Fibroblast of gingiva (primary cell): Measurements from ENCODE around the gene CDK5R2.
A peak's percentile ranks its signal among the peaks of the same experiment; 100 is the strongest.

Experiments used
- DNase-seq: peaks from one replicate; pipeline ENCODE4 v3.0.0-alpha.2; 2011; ENCODE audit warnings: low read depth

Gene CDK5R2

DNA sequence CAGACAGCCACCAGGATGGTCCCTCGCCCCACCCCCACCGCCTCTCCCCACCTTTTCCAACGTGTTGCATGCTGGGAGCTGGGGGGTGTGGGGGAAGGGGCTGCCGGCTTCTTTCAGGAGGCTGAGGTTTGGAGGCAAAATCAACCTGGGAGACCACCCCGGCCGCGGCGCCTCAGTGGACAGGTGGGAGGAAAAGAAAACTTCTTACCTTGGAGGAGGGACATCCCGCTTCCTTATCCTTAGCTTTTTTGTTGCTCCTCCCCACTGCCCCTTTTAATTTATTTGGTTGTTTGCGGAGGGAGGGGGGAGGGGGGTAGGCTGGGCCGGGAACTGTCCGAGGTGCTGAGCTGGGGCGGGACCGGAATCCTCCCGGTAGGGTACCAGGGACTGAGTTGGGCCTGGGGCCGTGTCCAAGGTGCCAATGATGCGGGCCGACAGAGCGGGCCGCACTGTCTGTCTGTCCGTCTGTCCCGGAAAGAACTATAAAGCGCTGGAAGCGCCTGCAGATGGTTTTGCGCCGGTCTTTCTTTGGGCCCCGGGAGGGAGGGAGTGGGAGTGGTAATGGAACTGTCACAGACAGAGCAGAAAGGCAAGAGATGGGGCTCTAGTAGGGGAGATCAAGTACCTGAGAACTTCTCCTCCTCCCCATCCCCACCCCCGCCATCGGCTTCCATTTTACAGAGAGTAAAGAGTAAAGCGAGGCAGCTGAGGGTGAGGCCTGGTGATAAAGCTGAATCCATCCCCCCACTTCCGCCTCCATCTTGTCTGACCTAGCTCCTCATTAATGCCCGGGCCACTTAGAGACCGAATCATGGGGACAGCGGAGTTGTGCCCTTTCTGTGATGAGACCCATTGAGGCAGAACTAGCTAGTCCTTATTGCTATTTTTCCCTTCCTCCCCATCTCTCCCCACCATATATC lies 2.4 kb downstream of the CDK5R2 start:
- no peak for DNase-seq

DNA sequence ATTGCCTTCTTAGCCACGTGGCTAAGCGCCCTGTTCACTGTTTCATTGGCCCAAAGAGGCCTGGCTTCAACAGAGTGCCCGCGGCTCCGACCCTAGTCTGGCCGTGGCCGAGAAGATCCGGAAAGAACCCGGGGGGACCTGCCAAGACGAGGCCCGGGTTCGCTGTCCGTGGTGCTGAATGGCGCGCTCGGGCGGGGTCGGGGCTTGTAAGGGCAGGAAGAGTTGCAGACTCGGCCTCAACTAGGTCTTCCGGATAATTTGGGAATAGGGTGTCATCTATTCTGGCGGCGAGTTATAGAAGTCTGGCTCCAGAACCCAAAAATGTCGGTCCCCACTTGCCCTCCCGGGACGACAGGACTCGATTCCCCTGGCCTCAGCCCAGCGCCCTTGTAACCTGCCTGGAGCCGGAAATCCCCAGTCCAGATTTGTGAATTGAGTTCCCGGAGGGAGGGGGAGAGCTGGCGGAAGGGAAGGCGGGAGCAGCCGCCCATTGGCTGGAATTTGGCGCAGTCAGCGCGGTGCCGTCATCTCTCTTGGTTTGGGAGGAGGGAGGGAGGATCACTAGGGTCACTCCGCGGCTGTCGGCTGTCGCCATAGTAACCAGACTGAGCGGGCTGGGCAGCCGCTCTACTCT lies 3.5 kb downstream of the CDK5R2 start:
- DNase-seq, result peak; percentile 14

DNA sequence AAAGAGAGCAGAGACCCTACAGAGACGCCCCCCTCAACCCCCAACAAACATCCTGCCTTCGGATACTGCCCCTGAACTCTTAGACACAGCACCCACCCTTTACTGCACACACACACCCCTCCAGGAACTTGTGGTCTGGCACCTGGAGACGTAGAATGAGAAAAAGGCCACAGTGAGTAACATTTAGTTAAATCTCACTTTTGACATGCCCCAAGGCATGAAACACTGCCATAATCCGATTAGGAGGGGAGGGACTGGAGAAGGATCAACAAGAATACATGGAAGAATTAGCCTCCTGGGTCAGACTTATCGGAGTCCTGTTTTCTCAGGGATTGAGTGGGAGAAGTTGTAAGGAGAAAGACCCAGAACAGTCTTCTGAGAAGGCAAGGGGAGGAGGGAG lies 4.1 kb downstream of the CDK5R2 start:
- DNase-seq, result no peak

DNA sequence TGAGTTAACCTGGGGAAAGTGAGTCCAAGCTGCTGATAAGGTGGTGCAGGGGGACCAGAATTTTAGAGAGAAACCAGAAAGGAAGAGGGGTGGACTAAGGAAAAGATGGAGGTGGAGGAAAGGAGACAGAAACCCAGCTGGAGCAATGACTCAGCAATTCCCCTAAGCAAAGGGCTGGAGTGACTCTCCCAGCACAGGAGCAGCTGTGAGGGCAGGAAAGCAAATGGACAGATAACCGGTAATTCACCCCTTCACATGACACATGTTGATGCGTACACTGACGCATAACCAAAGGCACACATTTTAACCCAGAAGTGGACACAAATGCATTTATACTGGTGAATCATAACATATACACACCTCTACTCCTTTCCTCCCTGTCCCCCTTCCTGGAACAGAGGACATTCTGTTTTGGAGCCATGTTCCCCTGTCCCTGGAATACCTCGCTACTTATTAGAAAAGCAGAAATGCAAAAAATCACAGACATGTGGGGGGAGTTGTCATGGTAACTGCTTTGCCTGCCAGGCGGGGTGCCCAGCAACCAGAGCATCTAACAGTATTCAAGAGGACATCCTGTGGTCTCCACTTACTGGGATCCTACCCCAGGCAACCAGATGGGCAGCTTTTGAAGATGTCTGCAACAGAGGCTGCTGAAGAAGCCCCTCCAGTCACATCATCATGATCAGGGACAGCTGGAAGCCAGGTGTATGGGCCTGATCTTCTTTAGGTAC lies 4.7 kb downstream of the CDK5R2 start:
- DNase-seq, result no peak

DNA sequence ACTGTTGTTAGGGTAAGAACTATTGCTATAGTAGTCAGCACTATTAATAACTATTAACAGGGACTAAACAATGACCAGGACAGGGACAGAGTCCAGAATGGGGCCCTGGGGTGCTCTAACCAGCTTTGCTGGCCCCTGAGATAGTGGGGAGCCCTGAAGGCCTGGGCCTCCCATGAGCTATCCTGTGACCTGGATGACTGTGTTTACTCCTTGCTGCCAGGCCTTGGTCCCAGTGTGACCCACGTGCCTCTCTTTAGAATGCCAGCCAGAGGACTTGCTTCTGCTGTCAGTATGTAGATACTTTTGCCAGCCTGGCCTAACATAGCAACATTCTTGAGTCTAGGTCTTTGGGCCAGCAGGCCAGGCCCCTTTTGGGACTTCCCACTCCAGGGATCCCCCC lies 11.4 kb downstream of the CDK5R2 start:
- DNase-seq, result no peak

DNA sequence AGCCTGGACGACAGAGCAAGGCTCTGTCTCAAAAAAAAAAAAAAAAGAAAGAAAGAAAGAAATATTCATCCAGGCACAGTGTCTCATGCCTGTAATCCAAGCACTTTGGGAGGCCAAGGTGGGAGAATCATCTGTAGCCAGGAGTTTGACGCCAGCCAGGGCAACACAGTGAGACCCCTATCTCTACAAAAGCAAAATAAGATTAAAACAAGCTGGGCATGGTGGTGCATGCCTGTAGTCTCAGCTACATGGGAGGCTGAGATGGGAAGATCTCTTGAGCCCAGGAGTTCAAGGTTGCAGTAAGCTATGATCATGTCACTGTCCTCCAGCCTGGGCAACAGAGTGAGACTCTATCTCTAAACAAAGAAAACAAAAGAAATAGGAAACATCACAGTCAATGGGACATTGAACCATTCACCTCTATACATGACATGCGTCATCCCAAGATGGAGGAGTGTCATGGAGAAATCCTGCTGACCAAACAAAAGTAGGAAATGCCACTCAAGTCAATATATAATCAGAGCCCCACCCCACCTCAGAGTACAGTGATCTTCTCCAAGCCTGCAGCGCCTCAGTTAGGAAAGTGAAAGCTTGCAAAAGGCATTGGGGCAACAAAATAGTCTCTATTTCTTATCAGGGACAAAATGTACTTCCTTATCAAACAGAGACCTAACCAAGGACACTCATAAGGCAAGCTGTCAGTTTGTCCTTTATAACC lies 15.8 kb downstream of the CDK5R2 start:
- DNase-seq, result no peak

DNA sequence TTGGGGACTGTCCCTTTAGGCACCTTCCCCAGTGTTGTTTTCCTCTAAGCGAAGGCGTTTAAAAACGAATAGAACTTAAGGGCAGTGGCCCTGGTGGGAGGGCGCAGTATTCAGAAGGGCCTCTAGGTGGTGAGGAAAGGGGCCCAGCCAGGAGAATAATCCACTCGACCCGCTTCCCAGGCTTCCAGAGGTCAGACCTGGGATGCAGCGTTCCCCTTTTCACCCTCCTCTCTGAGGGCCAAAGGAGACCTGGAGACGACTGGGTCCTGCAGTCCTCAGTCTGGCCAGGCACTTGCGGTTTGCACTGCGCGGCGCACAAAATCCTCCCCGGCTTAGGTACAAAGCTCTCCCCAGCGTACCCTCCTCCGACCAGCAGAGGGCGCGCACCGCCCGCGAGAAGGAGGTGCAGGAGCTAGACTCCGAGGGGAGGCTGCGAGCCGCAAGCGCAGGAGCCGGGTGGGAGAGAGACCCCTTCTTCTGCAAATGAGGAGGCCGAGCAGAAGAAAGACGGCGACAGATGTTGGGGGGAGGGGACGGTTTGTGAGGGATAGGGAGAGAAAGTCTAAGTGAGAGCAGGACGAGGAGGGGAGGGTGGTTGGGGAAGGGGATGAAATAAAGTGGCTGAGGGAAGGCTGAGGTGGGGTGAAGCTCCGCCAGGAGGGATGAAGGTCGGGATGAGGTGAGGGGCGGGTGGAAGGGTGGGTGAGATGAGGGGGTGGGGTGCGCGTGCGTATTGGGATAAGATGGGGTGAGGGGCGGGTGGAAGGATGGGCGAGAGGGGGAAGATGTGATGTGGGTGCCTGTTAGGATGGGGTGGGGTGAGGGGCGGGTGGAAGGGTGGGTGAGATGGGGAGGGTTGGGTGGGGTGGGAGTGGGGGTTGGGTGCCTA lies 20.6 kb downstream of the CDK5R2 start:
- peak; percentile 49 for DNase-seq

DNA sequence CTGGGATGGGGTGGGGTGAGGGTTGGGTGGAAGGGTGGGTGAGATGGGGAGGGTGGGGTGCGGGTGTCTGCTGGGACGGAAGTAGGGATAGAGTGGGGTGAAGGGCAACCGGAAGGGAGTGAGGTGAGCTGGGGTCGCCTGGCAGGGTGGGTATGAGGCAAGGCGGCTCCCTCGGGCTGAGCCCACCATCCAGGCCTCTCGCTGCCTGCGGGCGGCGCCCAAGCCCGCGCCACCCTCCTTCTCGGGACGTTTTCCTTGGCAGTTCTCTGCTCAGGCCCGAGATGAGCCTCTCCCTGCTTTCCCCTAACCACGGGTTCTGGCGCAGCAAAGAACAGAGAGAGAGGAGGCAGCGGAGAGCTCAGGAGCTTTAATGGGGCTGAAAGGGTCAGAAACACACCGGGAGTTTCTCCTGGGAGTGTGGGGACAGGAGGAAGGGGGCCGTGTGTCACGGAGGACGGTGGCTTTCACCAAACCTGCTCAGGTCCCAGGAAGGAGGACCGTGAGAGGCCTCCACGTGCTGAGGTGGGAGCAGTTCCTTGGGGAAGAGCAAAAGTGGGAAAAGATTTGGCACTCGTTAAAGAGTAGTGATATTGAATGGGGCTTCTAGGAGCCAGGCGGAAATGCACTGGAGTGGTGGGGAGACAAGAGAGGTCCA lies 21.4 kb downstream of the CDK5R2 start:
- no peak for DNase-seq

DNA sequence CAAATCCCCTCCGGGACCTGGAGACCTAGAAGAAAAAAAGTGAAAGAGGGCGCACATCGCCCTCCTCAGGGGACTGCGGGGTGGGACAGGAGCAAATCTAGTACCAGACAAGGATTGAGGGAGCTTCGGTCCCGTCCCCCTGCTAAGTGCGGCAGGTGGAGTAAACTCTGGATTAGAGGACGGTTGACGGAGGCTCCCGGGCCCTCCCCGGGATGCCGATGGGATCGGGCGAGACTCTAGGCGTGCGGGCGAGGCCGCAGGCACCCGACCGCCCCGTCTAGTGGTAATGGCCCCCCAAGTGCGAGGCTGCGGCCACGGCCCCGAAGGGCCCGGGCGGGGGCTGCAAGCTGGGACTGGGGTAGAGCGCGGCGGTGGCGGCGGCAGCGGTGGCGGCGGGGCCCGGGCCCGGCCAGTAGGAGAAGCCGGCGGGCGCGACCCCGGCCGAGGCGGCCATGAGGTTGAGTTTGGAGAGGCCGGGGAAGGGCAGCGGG lies 22.0 kb downstream of the CDK5R2 start:
- no peak for DNase-seq

DNA sequence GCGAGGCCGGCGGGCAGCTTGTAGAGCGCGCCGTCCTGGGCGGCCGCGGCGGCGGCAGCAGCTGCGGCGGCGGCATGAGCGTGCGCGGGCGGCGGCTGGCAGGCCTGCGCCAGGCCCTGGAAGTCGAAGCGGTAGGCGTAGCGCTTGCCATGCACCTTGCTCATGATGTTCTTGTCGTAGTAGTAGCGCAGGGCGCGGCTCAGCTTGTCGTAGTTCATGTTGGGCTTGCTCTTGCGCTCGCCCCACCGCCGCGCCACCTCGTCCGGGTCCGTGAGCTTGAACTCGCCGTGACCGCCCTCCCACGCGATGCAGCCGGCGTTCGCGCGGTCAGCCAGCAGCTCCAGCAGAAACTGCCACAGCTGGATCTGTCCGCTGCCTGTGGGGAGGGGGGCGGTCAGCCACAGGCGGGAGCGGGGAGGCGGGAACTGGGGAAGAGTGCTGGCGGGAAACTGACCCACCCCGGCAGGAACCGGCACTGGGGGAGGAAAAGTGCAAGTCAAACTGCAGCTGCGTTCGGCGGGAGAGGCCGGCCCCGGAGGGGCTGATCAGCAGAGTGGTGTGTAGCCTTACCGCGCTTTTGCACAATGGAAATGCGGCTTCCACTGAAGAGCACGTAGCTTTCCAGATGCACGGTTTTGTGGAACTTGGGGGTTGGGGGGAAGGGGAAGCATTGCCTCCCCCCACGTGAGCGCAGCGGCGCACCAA lies 22.6 kb downstream of the CDK5R2 start:
- DNase-seq, result no peak

DNA sequence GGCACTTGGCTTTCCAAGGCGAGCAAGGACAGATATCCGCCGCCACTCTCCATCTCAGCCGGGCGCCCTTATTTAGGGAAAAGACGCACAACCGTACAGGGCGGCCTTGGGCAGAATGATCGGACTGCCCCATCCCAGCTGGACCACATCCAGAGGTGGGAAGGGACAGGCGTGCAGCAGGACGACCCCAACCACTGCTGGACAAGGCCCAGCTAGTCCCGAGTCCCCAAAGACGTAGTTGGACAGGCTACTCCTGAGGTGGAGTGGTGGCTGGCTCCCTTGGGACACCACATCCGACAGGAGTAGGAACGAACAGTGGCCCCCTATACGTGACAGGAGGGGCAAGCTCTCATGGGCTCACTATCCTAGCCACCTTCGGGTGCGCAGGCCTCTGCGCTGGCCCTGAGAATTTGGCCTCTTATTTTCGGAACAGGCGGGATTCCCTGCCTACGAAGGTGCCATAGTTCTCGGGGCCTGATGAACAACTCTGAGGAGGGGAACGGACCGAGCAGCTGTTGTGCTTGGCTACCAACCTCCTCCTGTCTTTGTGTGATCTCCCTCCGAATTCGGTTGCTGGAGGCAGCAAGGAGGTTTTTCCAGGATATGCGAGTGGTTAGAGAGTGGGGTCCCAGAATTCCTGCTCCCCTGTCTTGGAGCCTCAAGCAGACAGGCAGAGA lies 23.3 kb downstream of the CDK5R2 start:
- no peak for DNase-seq

DNA sequence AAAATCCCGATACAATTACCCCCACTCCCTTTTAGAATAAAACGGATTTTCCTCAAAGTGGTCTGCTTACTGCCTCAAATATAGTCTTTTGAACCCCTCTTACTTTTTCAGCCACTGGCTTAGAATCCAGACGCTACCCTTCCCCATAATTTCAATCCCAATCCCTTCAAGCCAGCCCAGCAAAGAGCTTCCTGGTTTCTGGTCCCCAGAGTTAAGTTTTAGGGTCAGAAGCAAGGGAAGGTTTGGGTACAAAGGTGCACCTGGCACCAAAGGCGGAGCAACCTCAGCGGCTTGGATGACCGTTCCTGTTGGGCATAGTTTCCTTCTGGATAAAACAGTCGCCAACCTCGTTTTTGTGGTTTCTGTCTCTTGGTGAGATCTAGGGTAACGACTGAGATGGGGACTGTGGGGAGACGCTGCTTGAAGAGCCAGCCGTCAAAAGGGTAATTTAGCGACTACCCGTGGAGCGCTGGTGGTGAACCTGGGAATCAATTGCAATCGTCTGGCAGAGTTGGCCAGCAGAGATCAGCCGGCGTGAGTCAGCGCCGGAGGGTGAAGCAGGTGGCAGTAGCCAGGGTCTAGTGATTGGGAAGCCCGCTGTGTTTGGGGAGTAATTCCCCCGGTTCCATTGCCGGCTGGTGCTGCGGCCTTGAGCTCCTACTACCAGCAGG lies 23.9 kb downstream of the CDK5R2 start:
- no peak for DNase-seq

DNA sequence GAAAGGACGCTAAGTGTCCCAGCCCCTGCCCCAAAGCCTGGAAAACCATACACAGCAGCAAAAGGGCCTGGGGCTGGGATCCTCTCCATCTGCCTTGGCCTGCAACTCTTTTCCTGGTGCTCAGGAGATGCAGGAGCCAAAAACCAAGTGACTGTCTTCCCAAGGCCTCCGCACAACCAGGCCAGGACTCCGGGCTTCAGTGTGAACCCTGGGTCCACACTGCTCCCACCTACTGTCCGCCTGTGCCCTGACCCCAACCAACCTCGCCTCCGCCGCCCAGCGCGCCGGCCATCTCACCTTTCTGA lies 24.4 kb downstream of the CDK5R2 start:
- no peak for DNase-seq

DNA sequence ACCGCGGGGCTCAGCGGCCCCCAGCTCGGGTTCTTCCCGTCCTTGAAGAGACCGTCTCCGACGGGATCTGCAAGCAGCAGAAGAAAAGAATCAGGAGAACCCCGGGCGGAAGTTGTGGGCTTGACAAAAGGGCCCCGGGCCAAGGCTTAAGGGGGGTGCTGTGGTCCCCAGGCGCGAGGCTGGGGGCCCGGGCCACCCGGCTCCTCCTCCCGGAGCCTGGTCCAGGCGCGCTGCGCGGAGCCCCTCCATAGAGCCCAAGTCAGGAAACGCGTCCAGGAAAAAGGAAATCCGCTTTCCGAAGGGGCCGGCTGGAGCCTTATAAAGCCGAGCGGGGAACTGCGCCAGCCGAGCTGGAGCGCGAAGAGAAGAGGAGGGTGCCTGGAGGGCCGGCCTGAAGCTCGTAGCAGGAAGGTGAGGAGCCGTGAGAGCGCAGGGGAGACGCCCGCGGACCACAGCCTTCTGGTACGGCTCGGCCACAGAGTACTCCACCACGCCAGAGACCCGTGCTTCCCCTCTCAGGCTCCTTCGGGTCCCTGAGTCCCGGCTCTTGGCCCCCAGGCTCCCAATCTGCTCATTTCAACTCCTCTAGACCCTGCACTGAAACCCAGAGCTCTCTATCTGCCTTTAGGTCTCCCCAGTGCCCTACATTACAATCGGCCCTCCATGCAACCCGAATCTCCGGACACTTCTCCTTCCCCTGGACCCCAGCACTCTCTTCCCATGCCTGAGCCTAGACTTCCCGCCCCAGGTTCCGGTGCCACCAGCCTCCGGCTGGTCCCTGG lies 25.0 kb downstream of the CDK5R2 start:
- DNase-seq, result no peak

DNA sequence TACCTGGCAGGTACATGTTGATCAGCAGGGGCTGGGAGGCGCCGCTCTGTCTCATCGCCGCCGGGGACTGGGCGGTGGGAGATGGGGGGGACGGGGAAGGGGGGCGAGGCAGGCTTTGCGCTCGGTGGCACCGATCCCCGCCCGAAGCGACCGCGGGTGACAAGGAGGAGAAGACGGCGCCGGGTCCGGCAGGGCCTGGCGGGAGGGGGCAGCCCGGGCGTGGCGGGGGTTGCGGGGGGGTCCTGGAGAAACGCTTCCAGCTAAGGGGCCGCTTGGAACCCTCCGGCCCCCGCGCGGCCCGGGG lies 25.5 kb downstream of the CDK5R2 start, which contains the start of gene FEV:
TSS of gene FEV (minus strand) at position 164 of the 304 bp plus-strand sequence. CDS start at position 55, 109 bp downstream.
- DNase-seq, result no peak

DNA sequence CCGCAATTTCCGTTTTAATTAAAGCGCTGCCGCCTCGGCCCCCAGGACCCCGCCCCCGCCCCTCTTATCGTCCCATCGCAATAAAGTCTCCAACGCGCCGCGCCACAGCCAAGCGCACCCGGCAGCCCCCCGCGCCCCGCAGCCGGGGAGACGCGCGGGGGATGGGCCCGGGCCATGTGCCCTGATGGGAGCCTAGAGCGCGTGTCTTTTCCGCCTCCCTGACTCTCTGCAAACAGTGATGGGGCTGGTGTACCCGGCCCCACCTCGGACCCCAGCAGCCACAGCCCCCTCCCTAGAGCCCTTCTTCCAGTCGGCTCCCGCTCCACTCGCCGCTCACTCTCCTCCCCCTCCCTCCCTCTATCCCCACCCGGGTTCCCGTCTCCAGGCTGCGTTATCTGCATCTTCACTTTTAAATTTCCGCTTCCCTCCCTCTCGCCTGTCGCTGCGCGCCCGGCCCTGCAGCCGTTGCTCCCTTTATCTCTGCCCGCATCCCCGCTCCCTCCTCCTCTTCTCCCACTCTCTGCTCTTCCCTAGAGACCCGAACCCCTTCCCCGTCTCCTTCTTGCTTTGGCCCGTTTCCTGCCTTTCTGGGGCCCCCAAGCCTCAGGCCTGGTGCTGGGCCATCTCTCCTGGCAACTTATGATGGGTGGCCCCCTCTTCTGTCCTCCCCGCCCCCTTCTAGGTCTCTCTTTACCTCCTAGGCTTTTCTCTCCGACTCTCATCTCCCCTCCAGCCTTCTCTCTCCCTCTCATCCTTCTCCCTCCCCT lies 26.0 kb downstream of the CDK5R2 start:
- DNase-seq, result no peak

DNA sequence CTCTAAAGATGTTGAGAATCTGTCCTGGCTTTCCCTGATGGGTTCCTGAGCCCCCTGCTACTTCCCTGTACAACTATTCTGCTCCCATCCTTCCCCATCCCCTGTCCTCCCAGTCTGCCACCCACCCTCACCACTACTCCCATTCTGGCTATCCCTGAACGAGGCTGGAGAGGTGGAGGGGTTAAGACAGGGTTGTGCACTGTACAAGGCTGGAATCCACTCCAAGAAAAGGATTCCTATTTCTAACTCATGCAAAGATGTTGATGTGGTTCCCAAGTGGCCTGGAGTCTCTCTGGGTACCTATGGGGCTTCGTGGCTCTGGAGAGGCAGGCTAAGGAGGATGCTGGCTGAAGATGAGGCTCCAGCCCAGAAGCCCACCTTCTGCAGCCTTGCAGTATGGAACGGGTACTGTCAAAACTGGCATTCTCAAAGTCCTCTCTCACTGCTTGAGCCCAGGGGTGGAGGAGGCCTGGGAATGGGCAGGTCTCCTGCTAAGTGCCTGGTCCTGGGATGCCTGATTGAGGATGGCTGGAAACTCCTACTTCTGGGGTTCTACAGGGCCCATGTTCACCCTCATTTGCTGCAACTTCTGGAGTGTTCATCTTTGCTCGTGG lies 26.8 kb downstream of the CDK5R2 start:
- no peak for DNase-seq
